GM18517 (cell line): ENCODE results near the gene PRRG1.
"Not testable (repeated sequence)": the region's sequence is repeated elsewhere in the genome, so short reads cannot be mapped to it uniquely, and the experiment has no call there.

Experiments used
- ATAC-seq: cut with Tn5 transposase; IDR thresholded peaks from one replicate; pipeline ENCODE4 v1.9.1; 2021; ENCODE audit warnings: mild to moderate bottlenecking, moderate library complexity; ENCODE audit not compliant: unreplicated experiment

The PRRG1 gene

DNA sequence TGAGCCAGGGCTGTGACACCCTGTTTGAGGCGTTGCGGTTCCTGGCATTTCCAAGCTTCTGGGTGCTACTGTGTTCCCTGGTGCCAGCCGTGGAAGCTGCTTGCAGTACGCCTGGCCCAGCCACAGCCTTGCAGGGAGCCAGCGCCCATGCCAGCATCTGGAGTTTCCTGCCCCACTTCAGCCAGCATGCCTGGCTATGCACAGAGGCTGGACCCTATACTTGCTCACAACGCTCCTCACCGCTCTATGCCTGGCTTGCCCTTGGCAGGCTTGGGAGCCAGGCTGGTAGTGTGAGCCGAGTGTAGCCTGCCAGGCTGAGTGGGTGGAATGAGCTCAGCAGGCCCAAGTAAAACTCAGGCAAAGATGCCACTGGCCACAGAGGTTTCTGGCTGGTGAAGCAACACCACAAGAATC, 22.4 kb downstream of the PRRG1 start:
- ATAC-seq, result no peak

DNA sequence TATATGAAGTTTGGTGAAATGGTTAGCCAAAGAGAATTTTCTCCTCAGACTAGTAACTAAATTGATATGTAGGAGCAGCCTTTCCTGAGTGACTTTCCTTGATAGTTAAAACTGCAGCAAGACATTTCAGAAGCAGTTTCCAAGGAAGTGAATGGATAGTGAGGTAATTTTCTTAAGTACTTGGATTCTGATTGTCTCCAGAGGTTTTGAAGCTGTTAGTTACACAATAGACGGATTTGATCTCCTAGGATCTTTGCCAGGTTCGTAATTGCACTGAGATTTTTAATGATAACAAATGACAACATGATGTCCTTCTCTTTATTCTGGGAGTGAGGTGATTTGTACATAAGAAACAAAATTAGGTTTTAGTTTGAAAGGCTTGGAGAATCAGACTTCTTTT, 29.2 kb downstream of the PRRG1 start:
- no peak for ATAC-seq

DNA sequence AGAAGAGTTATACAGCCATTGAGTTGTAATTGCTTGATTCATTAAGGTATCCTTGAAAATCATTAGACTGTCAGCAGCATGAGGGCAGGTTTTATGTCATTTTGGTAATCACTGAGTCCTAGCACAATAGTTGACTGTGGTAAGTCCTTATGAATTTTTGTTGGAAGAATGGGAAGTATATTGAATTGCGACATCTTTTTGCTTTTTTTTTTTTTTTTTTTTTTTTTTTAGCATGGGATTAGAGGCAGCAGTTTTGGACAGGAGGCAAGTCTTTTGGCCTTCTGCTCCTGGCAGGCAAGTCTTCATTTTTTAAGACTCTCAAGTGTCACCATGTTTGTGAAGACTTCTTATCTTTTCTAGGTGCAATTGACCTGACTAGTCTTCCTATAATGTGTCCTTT, 29.7 kb downstream of the PRRG1 start:
- no peak for ATAC-seq

DNA sequence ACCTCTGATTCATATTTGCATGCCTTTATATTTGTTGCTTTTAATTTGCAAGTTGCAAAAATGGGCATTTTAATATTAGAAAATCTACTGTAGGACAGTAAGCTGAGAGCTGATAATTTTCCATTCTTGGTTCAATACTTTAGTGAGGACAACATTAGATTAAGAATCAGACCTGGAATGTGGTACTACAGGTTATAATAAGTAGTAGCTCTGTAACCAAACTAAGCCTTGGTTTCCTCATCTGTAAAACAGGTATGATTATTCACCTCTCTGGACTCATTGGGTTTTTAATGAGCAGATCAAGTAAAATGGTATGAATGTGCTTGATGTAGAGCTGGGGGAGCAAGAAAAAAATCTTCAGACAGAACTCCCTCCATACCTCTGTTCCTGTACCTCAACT, 31.1 kb downstream of the PRRG1 start:
- no peak for ATAC-seq

DNA sequence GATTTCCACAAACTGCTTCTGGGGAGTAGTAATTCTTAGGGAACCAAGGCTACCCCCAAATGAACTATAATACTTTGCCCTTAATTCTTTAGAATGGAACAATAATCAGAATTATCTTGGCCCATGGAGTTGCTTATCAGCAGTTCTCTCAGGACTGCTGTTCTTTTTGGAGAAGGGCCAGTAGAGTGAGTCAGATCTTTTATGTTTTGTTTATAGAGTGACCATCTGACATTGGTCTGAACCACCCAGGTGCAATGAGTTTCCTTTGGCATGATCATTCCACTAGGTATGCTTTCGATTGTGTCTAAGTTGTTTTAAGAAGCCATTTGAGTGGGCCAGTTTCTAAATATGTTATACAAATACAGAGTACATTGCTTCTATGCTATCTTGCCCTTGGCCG, 31.8 kb downstream of the PRRG1 start:
- no peak for ATAC-seq

DNA sequence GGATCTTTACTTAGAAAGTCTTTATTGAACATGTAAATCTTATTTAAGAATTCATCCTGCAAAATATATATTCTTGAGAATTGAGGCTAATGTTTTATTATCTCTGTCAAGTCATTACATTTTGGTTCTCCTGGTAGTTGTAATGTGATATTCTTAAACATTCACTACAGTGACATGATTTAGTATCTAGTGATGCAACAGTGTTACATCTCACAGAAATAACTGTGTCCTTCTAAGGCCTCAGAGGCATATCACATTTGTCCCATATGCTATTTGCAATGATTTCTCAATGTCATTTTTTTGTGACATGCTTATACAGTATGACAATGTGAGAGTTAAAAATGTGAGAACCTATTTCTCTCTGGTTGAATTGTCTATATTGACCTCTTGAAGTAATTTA, 34.1 kb downstream of the PRRG1 start:
- ATAC-seq, result no peak

DNA sequence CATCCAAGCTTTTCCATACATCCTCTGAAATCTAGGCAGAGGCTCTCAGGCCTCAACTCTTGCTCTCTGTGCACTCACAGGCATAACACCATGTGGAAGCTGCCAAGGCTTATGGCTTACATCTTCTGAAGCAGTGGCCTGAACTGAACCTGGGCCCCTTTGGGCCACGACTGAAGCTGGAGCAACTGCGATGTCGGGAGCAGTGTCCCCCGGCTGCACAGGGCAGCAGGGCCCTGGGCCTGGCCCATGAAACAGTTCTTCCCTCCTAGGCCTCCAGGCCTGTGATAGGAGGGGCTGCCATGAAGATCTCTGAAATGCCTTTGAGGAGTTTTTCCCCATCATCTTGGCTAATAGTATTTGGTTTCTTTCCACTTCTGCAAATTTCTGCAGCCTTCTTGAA, 39.2 kb downstream of the PRRG1 start:
- no peak for ATAC-seq

DNA sequence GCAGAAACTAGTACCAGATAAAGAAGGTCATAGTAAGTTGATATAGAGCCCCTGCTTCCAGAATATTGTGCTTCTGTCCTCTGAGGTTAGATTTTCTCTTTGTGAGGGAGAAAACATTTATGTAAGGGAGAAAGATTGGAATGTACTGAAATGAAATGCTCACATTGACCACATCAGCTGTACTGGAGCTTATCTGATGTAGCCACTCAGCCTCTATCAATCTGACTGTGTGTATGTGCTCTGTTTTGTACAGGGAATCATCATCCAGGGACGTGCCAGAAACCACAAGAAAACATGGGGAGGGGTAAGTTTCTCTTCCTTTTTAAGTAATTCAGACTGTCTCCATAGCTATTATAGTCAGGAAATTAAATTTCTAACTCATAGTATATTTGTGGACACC, 56.8 kb downstream of the PRRG1 start:
- no peak for ATAC-seq

DNA sequence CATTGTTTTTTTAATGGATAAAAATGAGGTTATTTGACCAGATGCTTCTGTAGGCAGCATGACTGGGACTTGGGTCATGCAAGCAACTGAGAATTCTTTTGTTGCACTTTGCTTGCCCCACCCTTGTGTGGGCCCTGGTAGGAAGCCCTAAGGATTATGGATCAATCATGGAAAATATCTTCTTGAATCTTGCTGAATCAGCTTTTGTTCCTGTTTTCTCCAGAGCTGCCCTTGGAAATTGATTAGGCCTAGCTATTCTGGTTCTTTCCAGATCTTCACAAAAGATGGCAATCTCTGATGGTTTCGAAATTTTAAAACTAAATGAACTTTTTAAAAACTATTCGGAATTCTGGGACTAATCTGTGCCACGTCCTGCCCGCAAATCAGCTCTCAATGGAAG, 58.6 kb downstream of the PRRG1 start:
- ATAC-seq, result no peak

DNA sequence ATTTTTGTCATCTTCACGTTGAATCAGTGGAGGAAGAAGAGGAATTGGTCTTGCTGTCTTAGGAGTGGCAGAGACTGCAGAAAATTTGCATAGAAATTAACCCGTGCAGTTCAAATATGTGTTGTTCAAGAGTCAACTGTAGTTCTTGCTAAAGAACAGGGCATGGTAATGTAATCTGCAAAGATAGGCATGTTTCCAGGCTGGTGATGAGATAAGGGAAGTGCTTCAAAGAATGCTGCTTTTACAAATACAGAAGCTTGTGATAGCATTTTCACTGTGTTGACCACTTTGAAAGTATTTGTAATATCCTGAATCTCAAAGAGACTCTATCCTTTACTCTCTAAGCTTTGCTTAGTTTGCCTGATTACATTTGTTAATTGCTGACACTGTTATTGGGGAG, 60.1 kb downstream of the PRRG1 start:
- ATAC-seq, result no peak

DNA sequence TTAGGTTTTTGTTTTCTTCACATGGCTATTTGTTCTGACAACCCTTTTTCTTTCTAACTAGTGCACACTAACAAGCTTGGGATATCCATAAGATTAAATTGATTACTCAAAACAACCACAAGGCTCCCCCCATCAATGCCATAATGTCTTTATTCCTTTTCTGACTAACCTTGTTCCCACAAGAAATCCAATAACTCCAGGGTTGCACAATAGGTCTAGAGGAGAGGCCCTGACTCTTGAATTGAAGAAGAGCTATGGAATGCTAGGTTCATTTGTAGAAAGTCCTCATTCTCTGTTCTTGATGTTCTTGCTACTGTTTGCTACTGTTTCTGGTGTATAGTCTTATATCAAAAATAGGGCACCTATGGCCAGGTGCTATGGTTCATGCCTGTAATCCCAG, 71.0 kb downstream of the PRRG1 start:
- no peak for ATAC-seq

DNA sequence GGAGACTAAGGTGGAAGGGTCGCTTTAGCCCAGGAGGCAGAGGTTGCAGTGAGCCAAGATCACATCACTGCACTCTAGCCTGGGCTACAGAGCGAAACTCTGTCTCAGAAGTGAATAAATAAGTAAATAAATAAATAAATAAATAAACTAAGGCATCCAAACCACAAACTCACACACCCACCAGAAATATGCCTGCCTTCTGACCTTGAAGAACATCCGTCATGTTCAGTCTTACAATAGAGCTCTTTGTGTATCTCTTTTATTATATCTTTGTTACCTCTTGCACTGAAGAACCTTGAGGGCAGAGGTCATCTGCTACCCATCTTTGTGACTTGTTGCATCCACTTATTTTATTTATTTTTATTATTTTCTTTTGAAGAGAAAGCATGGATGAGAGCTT, 71.6 kb downstream of the PRRG1 start:
- no peak for ATAC-seq

DNA sequence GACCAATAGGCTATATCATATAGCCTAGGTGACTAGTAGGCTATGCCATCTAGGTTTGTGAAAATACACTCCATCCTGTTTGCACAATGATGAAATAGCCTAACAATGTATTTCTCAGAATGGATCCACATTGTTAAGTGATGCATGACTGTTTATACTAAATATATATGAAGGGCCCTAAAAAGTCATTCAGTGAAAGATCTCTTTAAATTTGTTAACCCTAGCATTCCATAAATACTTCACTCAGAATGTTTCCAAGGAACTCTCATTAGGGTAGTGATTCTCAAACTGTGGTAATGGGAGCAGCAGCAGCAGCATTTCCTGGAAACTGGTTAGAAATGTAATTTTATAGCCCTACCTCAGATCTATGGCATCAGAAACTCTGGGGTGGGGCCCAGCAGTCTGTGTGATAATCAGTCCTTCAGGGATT, 74.9 kb downstream of the PRRG1 start:
- ATAC-seq, result no peak

DNA sequence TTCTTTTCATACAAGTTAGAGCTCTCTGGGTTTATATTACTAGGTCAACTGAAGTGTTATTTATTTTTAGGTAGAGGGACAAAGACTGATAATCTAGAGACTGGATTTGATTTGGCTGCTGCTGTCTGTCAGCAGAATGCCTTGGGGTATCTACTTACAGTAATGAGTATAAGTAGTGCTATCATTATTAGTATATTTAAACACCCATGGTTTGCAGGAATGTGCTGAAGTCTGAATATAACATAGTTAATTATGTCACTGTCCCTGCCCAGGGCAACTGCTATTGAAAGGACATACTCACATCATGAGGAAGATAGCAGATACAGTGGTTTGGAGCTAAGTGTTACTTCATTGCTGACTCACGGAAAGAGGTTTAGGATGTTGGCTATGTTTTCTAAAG, 76.2 kb downstream of the PRRG1 start:
- ATAC-seq, result no peak

DNA sequence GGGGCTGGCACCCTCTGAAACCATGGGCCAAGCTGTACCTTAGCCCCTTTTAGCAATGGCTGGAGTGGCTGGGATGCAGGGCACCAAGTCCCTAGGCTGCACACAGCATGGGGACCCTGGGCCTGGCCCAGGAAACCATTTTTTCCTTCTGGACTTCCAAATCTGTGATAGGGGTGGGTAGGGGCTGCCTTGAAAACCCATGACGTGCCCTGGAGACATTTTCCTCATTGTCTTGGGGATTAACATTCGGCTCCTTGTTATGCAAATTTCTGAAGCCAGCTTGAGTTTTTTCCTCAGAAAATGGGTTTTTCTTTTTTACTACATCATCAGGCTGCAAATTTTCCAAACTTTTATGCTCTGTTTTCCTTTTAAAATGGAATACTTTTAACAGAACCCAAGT, 79.8 kb downstream of the PRRG1 start:
- not testable (repeated sequence) for ATAC-seq

DNA sequence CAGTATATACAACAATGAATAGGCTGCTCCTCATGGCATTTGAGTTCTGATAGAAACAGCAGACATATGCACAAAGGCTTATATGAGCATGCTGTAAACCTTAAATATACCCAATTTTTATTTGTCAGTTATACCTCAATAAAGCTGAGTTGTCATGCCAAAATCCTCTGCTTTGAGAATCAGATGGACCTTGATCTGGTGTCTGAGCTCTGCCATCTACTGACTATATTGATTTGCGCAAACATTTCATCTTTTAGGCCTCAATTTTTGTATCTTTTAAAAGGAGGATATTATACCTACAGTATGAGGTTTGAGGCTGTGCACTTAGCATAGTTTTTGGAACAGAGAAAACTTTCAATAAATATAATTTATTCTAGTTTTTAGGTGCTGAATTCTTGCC, 85.2 kb downstream of the PRRG1 start:
- no peak for ATAC-seq

DNA sequence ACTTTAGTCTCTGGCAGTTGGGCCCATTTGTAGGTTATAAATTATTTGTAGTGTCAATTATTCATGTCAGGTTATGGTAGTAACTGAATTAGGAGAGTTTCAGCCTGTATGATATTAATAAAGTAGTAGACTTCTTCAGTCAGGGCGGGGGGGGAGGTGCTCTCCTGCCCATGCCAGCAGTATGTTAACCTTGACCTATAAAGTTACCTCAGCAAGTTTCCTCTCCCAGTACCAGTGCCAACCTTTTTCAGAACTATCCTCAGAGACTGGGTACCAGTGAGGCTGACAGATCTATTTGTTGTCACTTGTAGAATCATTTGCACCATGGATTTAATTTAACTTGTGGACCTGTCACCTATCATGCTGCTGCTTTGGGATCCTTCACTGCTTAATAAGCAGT, 88.0 kb downstream of the PRRG1 start:
- ATAC-seq, result no peak

DNA sequence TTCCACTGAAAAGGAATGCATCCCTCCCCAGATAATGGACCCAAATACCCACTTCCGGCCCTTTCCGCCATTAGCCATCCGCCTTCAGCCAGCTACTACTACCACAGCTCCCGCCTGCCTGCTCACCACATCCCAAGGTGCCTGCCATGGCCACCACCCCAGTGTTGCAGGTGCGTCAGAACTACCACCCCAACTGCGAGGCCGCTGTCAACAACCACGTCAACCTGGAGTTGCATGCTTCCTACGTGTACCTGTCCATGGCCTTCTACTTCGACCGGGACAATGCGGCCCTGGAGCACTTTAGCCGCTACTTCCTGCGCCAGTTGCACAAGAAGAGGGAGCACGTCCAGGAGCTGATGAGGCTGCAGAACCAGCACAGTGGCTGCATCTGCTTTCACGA, 92.2 kb downstream of the PRRG1 start:
- no peak for ATAC-seq

DNA sequence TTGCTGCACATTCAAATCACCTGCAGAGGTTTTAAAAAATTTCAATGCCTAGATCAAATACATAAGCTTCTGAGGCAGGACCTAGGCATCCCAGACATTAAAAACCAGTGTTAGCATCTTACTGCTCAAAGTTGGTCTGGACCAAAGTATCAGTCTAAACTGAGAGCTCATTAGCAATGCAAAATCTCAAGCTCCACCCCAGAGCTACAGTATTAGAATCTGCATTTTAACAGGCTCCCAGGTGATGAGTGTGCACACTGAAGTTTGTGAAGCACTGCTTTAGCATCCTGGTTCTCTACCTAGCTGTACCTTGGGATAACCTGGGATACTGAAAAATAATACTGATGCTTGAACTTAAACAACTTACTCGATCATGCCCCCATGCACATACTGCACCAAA, 96.0 kb downstream of the PRRG1 start:
- no peak for ATAC-seq

DNA sequence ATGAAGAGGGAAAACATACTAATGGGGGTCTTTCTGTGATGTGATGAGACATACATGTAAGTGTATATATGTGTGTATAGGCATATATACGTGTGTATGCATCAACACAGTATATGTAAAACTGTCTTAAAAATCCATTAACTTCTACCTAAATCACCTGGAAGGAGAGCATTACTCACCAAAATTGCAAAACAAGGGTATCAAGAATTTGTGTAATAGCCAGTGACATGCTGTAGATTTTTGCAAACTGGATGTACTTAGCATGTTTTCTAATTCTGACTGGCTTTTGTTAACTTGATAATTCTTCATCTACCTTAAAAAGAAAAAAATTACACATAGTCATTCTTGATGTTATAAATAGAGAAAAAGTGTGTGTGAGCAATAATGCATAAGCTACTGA, 104.7 kb downstream of the PRRG1 start:
- no peak for ATAC-seq

DNA sequence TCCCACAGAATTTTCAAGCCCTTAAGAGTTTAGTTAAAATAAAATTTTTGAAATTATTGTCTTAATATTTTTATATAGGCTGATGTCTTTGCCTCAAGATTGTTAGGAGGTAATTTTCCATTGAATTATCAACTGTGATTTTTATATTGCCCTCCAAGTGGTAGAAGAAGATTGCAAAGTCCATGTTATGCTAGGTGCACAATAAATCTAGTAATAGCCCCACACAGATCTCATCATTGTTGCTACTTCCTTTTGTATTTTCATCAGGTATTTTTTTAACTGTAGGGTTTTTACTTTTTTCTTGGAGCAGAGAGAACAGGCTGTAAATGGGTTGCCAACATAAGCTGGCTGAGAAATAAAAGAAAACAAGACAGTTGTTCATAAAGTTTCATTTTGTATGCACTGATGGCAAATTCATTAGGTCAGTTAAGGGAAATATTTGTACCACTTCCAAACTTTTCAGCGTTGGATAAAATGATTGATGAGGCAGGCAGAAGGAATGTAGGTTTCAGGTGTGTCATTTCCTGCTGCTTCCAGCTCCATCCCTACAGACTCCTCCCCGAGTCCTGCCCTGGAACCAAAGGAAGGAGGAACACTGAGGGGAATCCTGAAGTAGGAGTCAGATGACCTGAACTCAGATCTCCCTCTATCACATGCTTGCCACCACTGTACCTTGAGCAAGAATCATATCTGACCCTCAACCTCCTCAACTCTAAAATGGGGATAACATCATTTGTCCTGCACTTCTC, 105.5 kb downstream of the PRRG1 start:
- no peak for ATAC-seq

DNA sequence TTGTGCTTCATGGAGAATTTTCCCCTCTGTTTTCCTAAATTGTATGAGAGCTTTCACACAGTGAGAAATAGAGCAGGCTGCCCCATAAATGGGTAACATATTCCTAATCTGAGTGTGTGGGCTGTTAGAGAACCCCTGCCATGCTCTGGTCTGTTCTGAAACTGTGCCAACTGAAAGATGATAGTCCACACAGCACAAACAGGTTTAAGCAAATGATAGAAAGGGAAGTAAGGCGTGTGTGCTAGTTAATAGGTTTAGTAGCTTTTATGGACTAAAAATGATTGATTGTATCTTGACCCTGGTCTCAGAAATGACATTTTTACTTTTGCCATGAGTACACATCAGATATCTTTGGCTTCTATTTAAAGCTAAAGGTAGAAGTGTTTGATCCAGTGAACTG, 106.2 kb downstream of the PRRG1 start:
- ATAC-seq, result no peak

DNA sequence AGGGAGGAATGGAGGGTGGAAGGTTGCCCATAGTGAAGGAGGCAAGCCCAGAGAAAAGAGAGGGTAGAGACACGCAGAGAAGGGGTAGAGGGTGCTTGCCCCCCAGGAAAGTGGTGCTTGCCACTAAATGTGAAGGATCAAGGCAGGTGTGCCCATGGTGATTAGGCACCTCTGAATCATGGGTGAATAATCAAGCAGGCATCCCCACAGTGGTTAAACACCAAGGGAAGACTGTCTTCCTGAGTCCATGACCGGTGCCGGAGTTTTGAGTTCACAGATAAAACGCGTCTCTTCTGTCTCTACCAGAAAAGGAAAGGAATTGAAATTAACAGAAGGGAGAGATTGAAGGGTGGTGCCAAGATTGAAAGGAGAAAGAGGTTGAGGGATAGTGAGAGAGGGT, 111.1 kb downstream of the PRRG1 start:
- not testable (repeated sequence) for ATAC-seq
